Activated CD4-positive, alpha-beta memory T cell treated with anti-CD3 and anti-CD28 coated beads for 36 hours (primary cell): ENCODE results near the gene WAPL. TPM values are rescaled to one million over a fixed set of nuclear protein-coding genes. Genes with fewer than 3 reads are reported as not detected.

Source experiments
- CTCF ChIA-PET: fragments of 350-600 bp; sonication (Branson Sonifier 250); formaldehyde crosslinking; loops from one replicate; lab custom pipeline; 2021; ENCODE audit warnings: antibody characterized with exemption, inconsistent platforms; lab: Charles Lee
- POLR2A ChIA-PET: fragments of 350-600 bp; sonication (Branson Sonifier 250); formaldehyde crosslinking; loops from one replicate; lab custom pipeline; 2021; ENCODE audit warnings: antibody characterized with exemption; lab: Charles Lee
- DNase-seq: peaks from one replicate; pipeline ENCODE4 v3.0.0-alpha.2; 2020
- H3K27ac Mint-ChIP-seq: one replicate; pipeline ENCODE4 v1.8.0; 2021; ENCODE audit warnings: mixed read lengths
- H3K27me3 Mint-ChIP-seq: one replicate; pipeline ENCODE4 v1.8.0; 2021; ENCODE audit warnings: mixed read lengths
- H3K36me3 Mint-ChIP-seq: one replicate; pipeline ENCODE4 v1.8.0; 2021; ENCODE audit warnings: mixed read lengths
- H3K4me1 Mint-ChIP-seq: one replicate; pipeline ENCODE4 v1.8.0; 2021; ENCODE audit warnings: low read depth, mixed read lengths
- H3K4me3 Mint-ChIP-seq: one replicate; pipeline ENCODE4 v1.8.0; 2021; ENCODE audit warnings: mild to moderate bottlenecking, mixed read lengths
- H3K9me3 Mint-ChIP-seq: one replicate; pipeline ENCODE4 v1.8.0; 2021; ENCODE audit warnings: mixed read lengths
- intact Hi-C: fragments of 100-400 bp; cut with micrococcal nuclease; formaldehyde crosslinking; loops from one replicate; pipeline ENCODE4 v1.15.1; 2023
- total RNA-seq, 2 experiments: library from RNA; stranded (reverse); gene quantifications; one replicate each; pipeline ENCODE4 v1.2.3, GENCODE V29; 2021

The WAPL gene
- total RNA-seq, 2 experiments from 2014 or later, result 43.6 to 44.6 TPM

GRCh38 chr10:86447432-86447831 lies 74.2 kb downstream of the WAPL start:
- intact Hi-C loops, result loop anchor here (5.0 kb wide), 1 partner anchor 45 kb away; no protein-coding TSS in a partner anchor
- ChIA-PET CTCF (interaction anchor here (0.6 to 1.9 kb wide), 3 partner anchors 11 to 47 kb away, joined by 3 to 5 read pairs (median 3); no protein-coding TSS in a partner anchor), POLR2A (interaction anchor here (0.6 to 0.9 kb wide), 2 partner anchors 42 to 47 kb away, joined by 4 to 5 read pairs; no protein-coding TSS in a partner anchor)
- peaks cover 53% of the 10 kb centered on the region for H3K36me3 Mint-ChIP-seq
- H3K4me1 Mint-ChIP-seq, result peaks cover 24% of the 10 kb centered on the region
- peak overlapping the region; percentile 72 for H3K27ac Mint-ChIP-seq
- H3K4me3 Mint-ChIP-seq, result no peak overlapping the region
- no peaks in the 10 kb centered on the region for H3K27me3 Mint-ChIP-seq
- no peaks in the 10 kb centered on the region for H3K9me3 Mint-ChIP-seq
- no peak for DNase-seq

DNA sequence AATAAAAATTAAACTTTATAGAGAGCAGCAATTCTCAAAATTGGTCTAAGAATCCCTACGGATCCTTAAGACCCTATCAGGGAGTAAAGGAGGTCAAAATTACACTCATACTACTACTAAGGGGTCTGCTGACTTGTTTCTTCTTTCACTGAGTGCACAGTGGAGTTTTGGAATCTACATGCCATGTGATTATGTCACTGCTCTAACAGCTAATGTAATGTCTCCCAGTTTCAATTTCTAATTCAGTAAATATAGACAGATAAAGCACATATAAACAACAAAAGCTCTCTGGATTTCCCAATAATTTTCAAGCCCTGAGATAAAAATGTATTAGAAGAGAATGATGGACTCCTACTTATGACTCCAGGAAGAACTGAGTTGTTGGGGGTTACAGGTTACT lies 74.6 kb downstream of the WAPL start:
- CTCF ChIA-PET, result interaction anchor here (0.6 kb wide), 1 partner anchor 10 kb away, joined by 3 read pairs; no protein-coding TSS in a partner anchor
- POLR2A ChIA-PET, result interaction anchor here (0.6 kb wide), 1 partner anchor 42 kb away, joined by 5 read pairs; no protein-coding TSS in a partner anchor
- peak overlapping the region; percentile 72 for H3K27ac Mint-ChIP-seq

DNA sequence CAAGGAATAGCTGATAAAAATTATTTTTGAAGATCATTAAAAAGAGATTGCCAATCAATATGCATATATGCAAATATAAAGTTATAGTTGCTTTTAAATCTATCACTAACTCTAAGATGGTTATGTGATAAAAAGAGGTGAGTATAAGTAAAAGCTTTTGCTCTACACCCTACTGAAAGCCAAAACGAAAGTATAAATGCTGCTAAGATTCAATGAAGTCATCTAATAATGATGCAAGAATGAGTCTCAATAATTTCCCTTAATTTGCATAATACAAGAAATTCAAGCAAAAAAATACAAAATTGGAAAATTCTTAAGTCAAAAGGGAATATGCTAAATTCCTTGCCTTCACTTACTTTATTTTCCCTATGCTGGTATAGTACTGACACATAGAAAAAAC lies 75.2 kb downstream of the WAPL start:
- Mint-ChIP-seq H3K4me3 (no peak overlapping the region), H3K36me3 (peaks cover 50% of the 10 kb centered on the region), H3K27ac (no peak overlapping the region), H3K4me1 (peaks cover 26% of the 10 kb centered on the region), H3K9me3 (no peaks in the 10 kb centered on the region), H3K27me3 (no peaks in the 10 kb centered on the region)
- no peak for DNase-seq
- intact Hi-C loops, result loop anchor here (5.0 kb wide), 1 partner anchor 44 kb away; no protein-coding TSS in a partner anchor
- ChIA-PET CTCF (no interaction called here), POLR2A (no interaction called here)

More for the DNA sequence above, 74.6 kb downstream of the WAPL start:
- Mint-ChIP-seq H3K4me1 (peaks cover 24% of the 10 kb centered on the region), H3K4me3 (no peak overlapping the region), H3K36me3 (peaks cover 53% of the 10 kb centered on the region), H3K27me3 (no peaks in the 10 kb centered on the region), H3K9me3 (no peaks in the 10 kb centered on the region)
- no peak for DNase-seq
- intact Hi-C loops, result loop anchor here (5.0 kb wide), 1 partner anchor 45 kb away; no protein-coding TSS in a partner anchor

GRCh38 chr10:86443936-86444335 lies 77.7 kb downstream of the WAPL start:
- no peak for DNase-seq
- no peak overlapping the region for H3K27ac Mint-ChIP-seq
- H3K36me3 Mint-ChIP-seq, result peaks cover 51% of the 10 kb centered on the region
- no peak overlapping the region for H3K4me3 Mint-ChIP-seq
- intact Hi-C loops, result no loop called here
- no peaks in the 10 kb centered on the region for H3K9me3 Mint-ChIP-seq
- ChIA-PET CTCF (no interaction called here), POLR2A (no interaction called here)
- peaks cover 25% of the 10 kb centered on the region for H3K4me1 Mint-ChIP-seq
- H3K27me3 Mint-ChIP-seq, result no peaks in the 10 kb centered on the region

- peaks cover 49% of the 10 kb centered on the region for H3K36me3 Mint-ChIP-seq
- no peak overlapping the region for H3K4me3 Mint-ChIP-seq
- H3K9me3 Mint-ChIP-seq, result no peaks in the 10 kb centered on the region
- ChIA-PET CTCF (no interaction called here), POLR2A (no interaction called here)
- DNase-seq, result no peak
- peaks cover 25% of the 10 kb centered on the region for H3K4me1 Mint-ChIP-seq
- no peaks in the 10 kb centered on the region for H3K27me3 Mint-ChIP-seq
- intact Hi-C loops, result no loop called here
- H3K27ac Mint-ChIP-seq, result no peak overlapping the region
These were observed 78.5 kb downstream of the WAPL start for GRCh38 chr10:86443069-86443468.

- DNase-seq, result no peak
- POLR2A ChIA-PET, result no interaction called here
These were observed 80.4 kb downstream of the WAPL start for GRCh38 chr10:86440874-86441843.

GRCh38 chr10:86439544-86439943 lies 82.0 kb downstream of the WAPL start:
- ChIA-PET POLR2A (interaction anchor here (0.6 to 1.3 kb wide), 2 partner anchors 9 to 586 kb away, joined by 3 to 4 read pairs; no protein-coding TSS in a partner anchor), CTCF (no interaction called here)
- intact Hi-C loops, result no loop called here
- no peaks in the 10 kb centered on the region for H3K9me3 Mint-ChIP-seq
- H3K27me3 Mint-ChIP-seq, result no peaks in the 10 kb centered on the region
- no peak overlapping the region for H3K4me3 Mint-ChIP-seq
- DNase-seq, result no peak
- peaks cover 45% of the 10 kb centered on the region for H3K36me3 Mint-ChIP-seq
- H3K27ac Mint-ChIP-seq, result no peak overlapping the region
- peaks cover 18% of the 10 kb centered on the region for H3K4me1 Mint-ChIP-seq

More at GRCh38 chr10:86440874-86441843, 80.4 kb downstream of the WAPL start:
- CTCF ChIA-PET, result interaction anchor here (1.2 to 1.4 kb wide), 2 partner anchors 41 to 58 kb away, joined by 3 to 6 read pairs; no protein-coding TSS in a partner anchor
- Mint-ChIP-seq H3K4me3 (no peak overlapping the region), H3K36me3 (peaks cover 51% of the 10 kb centered on the region), H3K27ac (peak overlapping the region; percentile 15), H3K4me1 (peaks cover 18% of the 10 kb centered on the region), H3K9me3 (no peaks in the 10 kb centered on the region), H3K27me3 (no peaks in the 10 kb centered on the region)
- intact Hi-C loops, result no loop called here

DNA sequence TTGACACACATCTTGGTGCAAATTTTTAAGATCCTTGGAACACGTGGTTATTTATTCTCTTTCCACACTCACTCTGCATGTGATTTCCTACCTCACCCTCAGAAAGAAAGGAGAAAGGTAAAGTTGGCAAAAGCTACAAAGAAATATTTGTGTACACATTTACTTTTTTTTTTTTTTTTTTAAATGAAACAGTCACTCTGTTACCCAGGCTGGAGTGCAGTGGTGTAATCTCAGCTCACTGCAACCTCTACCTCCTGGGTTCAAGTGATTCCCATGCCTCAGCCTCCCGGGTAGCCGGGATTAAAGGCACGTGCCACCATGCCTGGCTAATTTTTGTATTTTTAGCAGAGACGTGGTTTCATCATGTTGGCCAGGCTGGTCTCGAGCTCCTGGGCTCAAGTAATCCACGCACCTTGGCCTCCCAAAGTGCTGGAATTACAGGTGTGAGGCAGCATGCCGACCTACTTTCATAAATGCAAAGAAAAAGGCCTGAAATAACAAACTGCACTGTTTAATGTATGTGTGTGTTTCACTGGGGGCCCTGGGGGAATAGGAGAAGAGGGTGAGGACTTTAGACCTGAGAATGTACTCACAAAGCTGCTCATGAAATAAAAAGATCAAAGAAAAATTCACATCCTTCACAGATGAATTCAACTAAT lies 83.4 kb downstream of the WAPL start:
- POLR2A ChIA-PET, result interaction anchor here (0.6 kb wide), 1 partner anchor 42 kb away, joined by 3 read pairs; no protein-coding TSS in a partner anchor
- H3K9me3 Mint-ChIP-seq, result no peaks in the 10 kb centered on the region
- no peak overlapping the region for H3K27ac Mint-ChIP-seq
- H3K36me3 Mint-ChIP-seq, result peaks cover 35% of the 10 kb centered on the region
- DNase-seq, result no peak
- no peak overlapping the region for H3K4me3 Mint-ChIP-seq
- no peaks in the 10 kb centered on the region for H3K27me3 Mint-ChIP-seq
- intact Hi-C loops, result no loop called here
- H3K4me1 Mint-ChIP-seq, result peaks cover 16% of the 10 kb centered on the region
- CTCF ChIA-PET, result interaction anchor here (1.4 kb wide), 1 partner anchor 147 kb away, joined by 5 read pairs; no protein-coding TSS in a partner anchor

DNA sequence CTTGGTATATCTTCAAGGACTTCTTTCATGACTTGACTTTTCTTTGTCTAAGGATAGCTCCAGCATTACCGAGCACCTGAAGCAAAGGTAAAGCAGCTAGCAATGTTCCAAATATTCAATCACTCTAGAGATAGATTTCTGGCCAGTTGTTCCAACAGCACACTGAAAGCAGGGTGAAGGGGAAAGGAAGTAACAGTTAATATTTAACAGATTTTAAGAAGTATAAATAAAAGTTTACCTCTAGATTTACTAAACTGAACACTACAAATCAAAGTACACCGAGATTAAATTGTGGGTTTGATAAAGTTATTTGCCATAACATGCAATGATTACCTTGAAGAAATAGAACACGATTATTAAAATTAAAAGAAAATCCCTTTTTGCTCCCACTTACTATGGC lies 84.1 kb downstream of the WAPL start:
- Mint-ChIP-seq H3K36me3 (peaks cover 31% of the 10 kb centered on the region), H3K4me3 (no peak overlapping the region), H3K27me3 (no peaks in the 10 kb centered on the region), H3K4me1 (peaks cover 16% of the 10 kb centered on the region), H3K9me3 (no peaks in the 10 kb centered on the region), H3K27ac (no peak overlapping the region)
- ChIA-PET POLR2A (interaction anchor here (0.6 kb wide), 1 partner anchor 41 kb away, joined by 3 read pairs; no protein-coding TSS in a partner anchor), CTCF (interaction anchor here (1.4 kb wide), 1 partner anchor 148 kb away, joined by 5 read pairs; no protein-coding TSS in a partner anchor)
- no peak for DNase-seq
- intact Hi-C loops, result no loop called here

DNA sequence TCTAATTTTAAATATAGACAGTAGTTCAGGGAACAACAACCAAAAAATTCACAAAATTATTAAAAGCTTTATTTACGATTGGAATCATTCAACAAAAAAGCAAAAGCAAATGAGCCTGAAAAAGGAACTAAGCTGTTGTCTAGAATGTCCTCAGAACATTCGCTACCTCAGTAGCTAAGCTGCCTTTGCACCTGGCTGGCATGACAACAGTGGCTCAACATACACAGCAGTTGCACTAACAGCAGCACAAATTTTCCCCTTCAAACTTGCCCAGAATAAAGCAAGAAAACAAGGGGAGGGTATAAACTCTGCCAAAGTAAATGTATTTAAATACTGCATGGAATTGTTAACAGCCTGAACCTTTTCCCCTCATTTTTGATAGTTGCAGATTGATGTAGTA lies 84.6 kb downstream of the WAPL start:
- POLR2A ChIA-PET, result no interaction called here
- DNase-seq, result no peak
- Mint-ChIP-seq H3K27me3 (no peaks in the 10 kb centered on the region), H3K27ac (no peak overlapping the region), H3K4me1 (peaks cover 16% of the 10 kb centered on the region), H3K36me3 (peaks cover 29% of the 10 kb centered on the region), H3K4me3 (no peak overlapping the region), H3K9me3 (no peaks in the 10 kb centered on the region)
- CTCF ChIA-PET, result interaction anchor here (0.6 to 1.4 kb wide), 2 partner anchors 10 to 149 kb away, joined by 3 to 5 read pairs; no protein-coding TSS in a partner anchor
- intact Hi-C loops, result no loop called here

GRCh38 chr10:86434656-86435055 lies 86.9 kb downstream of the WAPL start:
- H3K27ac Mint-ChIP-seq, result no peak overlapping the region
- no peaks in the 10 kb centered on the region for H3K9me3 Mint-ChIP-seq
- DNase-seq, result no peak
- no peaks in the 10 kb centered on the region for H3K27me3 Mint-ChIP-seq
- intact Hi-C loops, result no loop called here
- CTCF ChIA-PET, result no interaction called here
- peaks cover 4% of the 10 kb centered on the region for H3K4me1 Mint-ChIP-seq
- H3K36me3 Mint-ChIP-seq, result peaks cover 12% of the 10 kb centered on the region
- H3K4me3 Mint-ChIP-seq, result no peak overlapping the region
- POLR2A ChIA-PET, result no interaction called here
